Measurements from ENCODE around the gene BRPF1.

- TF ChIP-seq POLR2AphosphoS5 (IDR thresholded peaks at IDR 0.05; ENCODE audit: low read depth, low read length): no peak
- no peak for TF ChIP-seq SIN3A (IDR thresholded peaks at IDR 0.05; ENCODE audit: borderline replicate concordance, insufficient read depth, low read length)
- TF ChIP-seq REST (IDR thresholded peaks at IDR 0.05; ENCODE audit: insufficient read depth in 1 of 2, low read depth in 2 of 2, low read length in 2 of 2): no peak
- TF ChIP-seq TAF1 (IDR thresholded peaks at IDR 0.05; ENCODE audit: borderline replicate concordance, insufficient read depth, low read length): no peak
Observed at GRCh38 chr3:9703240-9703639, 28.3 kb upstream of the BRPF1 start.

Data from PFSK-1 (cell line).